Upper lobe of right lung (tissue), 1 donor: ENCODE data around the gene POP5. TPM values are rescaled to one million over a fixed set of nuclear protein-coding genes. Genes with fewer than 3 reads are reported as not detected.

Experiments used
- ATAC-seq: fragments of 200-7000 bp; cut with Tn5 transposase; one replicate; pipeline ENCODE4 v1.9.1; 2020; ENCODE audit warnings: mild to moderate bottlenecking, moderate library complexity
- DNase-seq: peaks from one replicate; pipeline ENCODE4 v3.0.0-alpha.2; 2020
- H3K27ac ChIP-seq: fragments of 200-600 bp; one replicate; pipeline ENCODE4 v1.8.0; 2022
- H3K27me3 ChIP-seq: fragments of 200-600 bp; one replicate; pipeline ENCODE4 v1.8.0; 2022; ENCODE audit warnings: mild to moderate bottlenecking
- H3K36me3 ChIP-seq: fragments of 200-600 bp; one replicate; pipeline ENCODE4 v1.8.0; 2022
- H3K4me1 ChIP-seq: fragments of 200-600 bp; one replicate; pipeline ENCODE4 v1.8.0; 2022
- H3K4me3 ChIP-seq: fragments of 200-600 bp; one replicate; pipeline ENCODE4 v1.8.0; 2022; ENCODE audit warnings: mild to moderate bottlenecking
- H3K9me3 ChIP-seq: fragments of 200-600 bp; one replicate; pipeline ENCODE4 v1.8.0; 2022
- CTCF ChIP-seq: fragments of 200-600 bp; IDR thresholded peaks from one replicate; pipeline ENCODE4 v1.8.0; 2022; ENCODE audit warnings: antibody characterized with exemption
- intact Hi-C: fragments of 100-400 bp; cut with DNase I; formaldehyde crosslinking; loops from one replicate; pipeline ENCODE4 v1.11.0; 2022
- total RNA-seq: library from RNA; stranded (reverse); fragmentation: NEBNext Ultra II Directional; extraction: Animal tissue kit (Norgen Biotek cat#: 25700); gene quantifications from one replicate; pipeline ENCODE4 v1.2.1, GENCODE V29; 2021
- donor health status: DM: no; HTN: yes; CAD: no; lungs with severe emphysema.

POP5 gene
- total RNA-seq, 1 donor from 2014 or later, result 41.1 TPM

- Histone ChIP-seq H3K36me3 (no peaks in the 10 kb centered on the region), H3K9me3 (no peaks in the 10 kb centered on the region), H3K27me3 (no peaks in the 10 kb centered on the region), H3K27ac (no peak overlapping the region), H3K4me1 (no peaks in the 10 kb centered on the region), H3K4me3 (no peak overlapping the region)
- no peak for TF ChIP-seq CTCF
- ATAC-seq (no peak), DNase-seq (peak; percentile 28)
- intact Hi-C loops, result no loop called here
Observed at GRCh38 chr12:120590741-120591407, 9.7 kb upstream of the POP5 start.

- H3K27me3 ChIP-seq, result no peaks in the 10 kb centered on the region
- peaks cover under 1% of the 10 kb centered on the region for H3K4me1 ChIP-seq
- intact Hi-C loops, result no loop called here
- H3K27ac ChIP-seq, result no peak overlapping the region
- no peaks in the 10 kb centered on the region for H3K36me3 ChIP-seq
- no peak for TF ChIP-seq CTCF
- no peak for ATAC-seq
- DNase-seq, result peak; percentile 54
- H3K9me3 ChIP-seq, result no peaks in the 10 kb centered on the region
- H3K4me3 ChIP-seq, result no peak overlapping the region
Observed at GRCh38 chr12:120588948-120589930, 8.0 kb upstream of the POP5 start.

GRCh38 chr12:120588371-120588770 is 7.2 kb upstream of the POP5 start:
- ATAC-seq, result no peak
- peaks cover 8% of the 10 kb centered on the region for H3K4me1 ChIP-seq
- H3K27me3 ChIP-seq, result no peaks in the 10 kb centered on the region
- DNase-seq, result no peak
- H3K4me3 ChIP-seq, result no peak overlapping the region
- no peak overlapping the region for H3K27ac ChIP-seq
- H3K9me3 ChIP-seq, result no peaks in the 10 kb centered on the region
- intact Hi-C loops, result no loop called here
- no peaks in the 10 kb centered on the region for H3K36me3 ChIP-seq
- no peak for TF ChIP-seq CTCF

GRCh38 chr12:120586860-120587259 is 5.7 kb upstream of the POP5 start:
- peaks cover 14% of the 10 kb centered on the region for H3K4me1 ChIP-seq
- no peaks in the 10 kb centered on the region for H3K9me3 ChIP-seq
- intact Hi-C loops, result no loop called here
- DNase-seq (no peak), ATAC-seq (no peak)
- no peak for TF ChIP-seq CTCF
- no peak overlapping the region for H3K4me3 ChIP-seq
- no peaks in the 10 kb centered on the region for H3K27me3 ChIP-seq
- H3K27ac ChIP-seq, result no peak overlapping the region
- no peaks in the 10 kb centered on the region for H3K36me3 ChIP-seq

- Histone ChIP-seq H3K27me3 (no peaks in the 10 kb centered on the region), H3K36me3 (no peaks in the 10 kb centered on the region), H3K9me3 (no peaks in the 10 kb centered on the region), H3K4me1 (peaks cover 15% of the 10 kb centered on the region), H3K27ac (no peak overlapping the region), H3K4me3 (no peak overlapping the region)
- no peak for DNase-seq
- no peak for ATAC-seq
- no peak for TF ChIP-seq CTCF
- intact Hi-C loops, result no loop called here
Observed at GRCh38 chr12:120586206-120586605, 5.0 kb upstream of the POP5 start.
